GM23338 (cell line): ENCODE results near the gene SLC35B4. TPM values are rescaled to one million over a fixed set of nuclear protein-coding genes. Genes with fewer than 3 reads are reported as not detected.

Experiments used
- ATAC-seq: fragments of 200-7000 bp; cut with Tn5 transposase; 3 replicates; pipeline ENCODE4 v1.9.1; 2020
- DNase-seq: peaks from one replicate; pipeline ENCODE4 v3.0.0-alpha.2; 2015; ENCODE audit warnings: low spot score
- H2AFZ ChIP-seq: fragments of 200-600 bp; sonication (generic); 2 replicates; pipeline ENCODE4 v1.8.0; 2016; ENCODE audit warnings: antibody characterized with exemption, mild to moderate bottlenecking, moderate library complexity
- H3F3A ChIP-seq: fragments of 200-600 bp; sonication (generic); replicated peaks from 2 replicates; pipeline ENCODE4 v1.8.0; 2017; ENCODE audit warnings: antibody characterized with exemption, mixed run types, low read depth
- H3K27ac ChIP-seq: fragments of 200-600 bp; sonication (generic); 2 replicates; pipeline ENCODE4 v1.6.1; 2016; ENCODE audit warnings: low read depth
- H3K27me3 ChIP-seq: fragments of 200-600 bp; sonication (generic); 2 replicates; pipeline ENCODE4 v1.8.0; 2016; ENCODE audit warnings: mild to moderate bottlenecking, mixed run types, moderate library complexity; ENCODE audit not compliant: insufficient read depth
- H3K36me3 ChIP-seq: fragments of 200-600 bp; sonication (generic); 2 replicates; pipeline ENCODE4 v1.8.0; 2016; ENCODE audit warnings: mild to moderate bottlenecking; ENCODE audit not compliant: insufficient read depth
- H3K4me1 ChIP-seq: fragments of 200-600 bp; sonication (generic); 2 replicates; pipeline ENCODE4 v1.8.0; 2016; ENCODE audit warnings: mild to moderate bottlenecking, moderate library complexity; ENCODE audit not compliant: insufficient read depth
- H3K4me2 ChIP-seq: fragments of 200-600 bp; sonication (generic); 2 replicates; pipeline ENCODE4 v1.7.1; 2017; ENCODE audit warnings: mixed run types
- H3K4me3 ChIP-seq: fragments of 200-600 bp; sonication (generic); 2 replicates; pipeline ENCODE4 v1.6.1; 2016; ENCODE audit warnings: mixed run types
- H3K79me2 ChIP-seq: fragments of 200-600 bp; sonication (generic); replicated peaks from 2 replicates; pipeline ENCODE4 v1.8.0; 2017; ENCODE audit warnings: mild to moderate bottlenecking; ENCODE audit not compliant: insufficient read depth
- H3K9me2 ChIP-seq: fragments of 200-600 bp; sonication (generic); 2 replicates; pipeline ENCODE4 v1.8.0; 2017; ENCODE audit not compliant: insufficient read depth
- H4K20me1 ChIP-seq: fragments of 200-600 bp; sonication (generic); replicated peaks from 2 replicates; pipeline ENCODE4 v1.8.0; 2017; ENCODE audit warnings: mild to moderate bottlenecking; ENCODE audit not compliant: insufficient read depth
- H3K27ac Mint-ChIP-seq: 2 replicates; pipeline ENCODE4 v1.8.0; 2020; ENCODE audit warnings: inconsistent platforms, mild to moderate bottlenecking, moderate library complexity, mixed read lengths
- H3K27me3 Mint-ChIP-seq: 3 replicates; pipeline ENCODE4 v1.8.0; 2022; ENCODE audit warnings: low read depth, mild to moderate bottlenecking, moderate library complexity, mixed read lengths, inconsistent platforms; ENCODE audit not compliant: insufficient read depth, poor library complexity
- H3K36me3 Mint-ChIP-seq: 3 replicates; pipeline ENCODE4 v1.8.0; 2021; ENCODE audit warnings: low read depth, mild to moderate bottlenecking, inconsistent platforms, moderate library complexity, mixed read lengths
- H3K4me1 Mint-ChIP-seq: 3 replicates; pipeline ENCODE4 v1.8.0; 2020; ENCODE audit warnings: mild to moderate bottlenecking, inconsistent platforms, mixed read lengths
- H3K4me3 Mint-ChIP-seq: 3 replicates; pipeline ENCODE4 v1.8.0; 2021; ENCODE audit warnings: moderate library complexity, mild to moderate bottlenecking, inconsistent platforms, mixed read lengths
- H3K9me3 Mint-ChIP-seq: 3 replicates; pipeline ENCODE4 v1.8.0; 2020; ENCODE audit warnings: moderate library complexity, mild to moderate bottlenecking, inconsistent platforms, mixed read lengths
- CREB1 ChIP-seq: fragments of 250-450 bp; sonication (Bioruptor Pico); IDR thresholded peaks from 2 replicates; pipeline ENCODE4 v1.5.0; 2020; ENCODE audit warnings: low read depth, mild to moderate bottlenecking, moderate library complexity
- CTCF ChIP-seq, 2 experiments: fragments of 200-600 bp in 1 of 2; sonication (generic) in 1 of 2; conservative IDR thresholded peaks; 2 replicates each; pipeline versions ENCODE4 v1.5.1 to v1.6.1; 2016 to 2017; ENCODE audit warnings: antibody characterized with exemption in 2 of 2, low read depth in 2 of 2, mild to moderate bottlenecking in 2 of 2, moderate library complexity in 1 of 2
- ETS1 ChIP-seq: IDR thresholded peaks from 2 replicates; pipeline ENCODE4 v1.6.1; 2016; ENCODE audit warnings: antibody characterized with exemption
- EZH2 ChIP-seq: fragments of 200-600 bp; sonication (generic); IDR thresholded peaks from one replicate; pipeline ENCODE4 v1.8.0; 2017; ENCODE audit warnings: antibody characterized with exemption, mild to moderate bottlenecking, low read depth; ENCODE audit not compliant: unreplicated experiment
- EZH2phosphoT487 ChIP-seq: fragments of 200-600 bp; sonication (generic); IDR thresholded peaks from one replicate; pipeline ENCODE4 v1.8.1; 2018; ENCODE audit warnings: antibody characterized with exemption; ENCODE audit not compliant: unreplicated experiment
- JUNB ChIP-seq: IDR thresholded peaks from one replicate; pipeline ENCODE4 v1.6.1; 2016; ENCODE audit warnings: antibody characterized with exemption; ENCODE audit not compliant: unreplicated experiment
- NANOG ChIP-seq: IDR thresholded peaks from 2 replicates; pipeline ENCODE4 v1.6.1; 2016; ENCODE audit warnings: antibody characterized with exemption, borderline replicate concordance
- POLR2AphosphoS5 ChIP-seq: IDR thresholded peaks from 2 replicates; pipeline ENCODE4 v1.6.1; 2016; ENCODE audit warnings: antibody characterized with exemption, low read depth
- REST ChIP-seq: IDR thresholded peaks from one replicate; pipeline ENCODE4 v1.6.1; 2018; ENCODE audit warnings: antibody characterized with exemption; ENCODE audit not compliant: unreplicated experiment
- STAT1 ChIP-seq: IDR thresholded peaks from one replicate; pipeline ENCODE4 v1.6.1; 2016; ENCODE audit warnings: antibody characterized with exemption; ENCODE audit not compliant: unreplicated experiment
- ZNF114 ChIP-seq: fragments of 250-450 bp; sonication (Bioruptor Pico); IDR thresholded peaks from 2 replicates; pipeline ENCODE4 v1.5.0; 2020; ENCODE audit warnings: mild to moderate bottlenecking, moderate library complexity
- ZNF331 ChIP-seq: fragments of 250-450 bp; sonication (Bioruptor Pico); IDR thresholded peaks from 2 replicates; pipeline ENCODE4 v1.5.0; 2020; ENCODE audit warnings: low read depth, mild to moderate bottlenecking, moderate library complexity
- polyA plus RNA-seq: library from polyadenylated mRNA; unstranded; fragments of >200 nt; fragmentation: Nextera tagmentation; extraction: Ambion mirVana; gene quantifications from 2 replicates; pipeline ENCODE4 v1.2.1, GENCODE V29; 2016
- total RNA-seq: library from RNA; depleted of rRNA; stranded (reverse); fragments of >200 nt; shearing (Covaris generic); gene quantifications from 2 replicates; pipeline ENCODE4 v1.2.3, GENCODE V29; 2014

Gene SLC35B4
- total and polyA plus RNA-seq, 2 experiments from 2014 or later, result 22.6 to 29.7 TPM

GRCh38 chr7:134300988-134301387 lies 15.7 kb downstream of the SLC35B4 start:
- Mint-ChIP-seq H3K36me3 (peaks cover 47% of the 10 kb centered on the region), H3K4me1 (peaks cover 12% of the 10 kb centered on the region), H3K9me3 (no peaks in the 10 kb centered on the region), H3K27ac (no peak overlapping the region), H3K27me3 (no peaks in the 10 kb centered on the region), H3K4me3 (no peak overlapping the region)
- H3K4me2 ChIP-seq, result no peak overlapping the region
- H3K36me3 ChIP-seq, result peaks cover 19% of the 10 kb centered on the region; the same call in 1 of the 2 replicates
- H3K79me2 ChIP-seq, result no peaks in the 10 kb centered on the region
- peaks cover 12% of the 10 kb centered on the region for H3K4me1 ChIP-seq
- DNase-seq (no peak), ATAC-seq (no peak)
- no peaks in the 10 kb centered on the region; the same call in 1 of the 2 replicates for H4K20me1 ChIP-seq
- no peak overlapping the region for H3K27ac ChIP-seq
- no peaks in the 10 kb centered on the region for H3F3A ChIP-seq
- H3K9me2 ChIP-seq, result no peaks in the 10 kb centered on the region
- no peak overlapping the region for H3K4me3 ChIP-seq
- no peaks in the 10 kb centered on the region for H3K27me3 ChIP-seq
- H2AFZ ChIP-seq, result no peak overlapping the region
- TF ChIP-seq CTCF (conservative IDR thresholded peaks at IDR 0.05; ENCODE audit: low read depth in 2 of 2) (no peak), ZNF331 (CRISPR knock-in tag) (no peak), EZH2phosphoT487 (no peak), POLR2AphosphoS5 (no peak), REST (no peak), JUNB (no peak), EZH2 (no peak), ZNF114 (CRISPR knock-in tag) (no peak), STAT1 (no peak), CREB1 (CRISPR knock-in tag) (no peak)

GRCh38 chr7:134298902-134299683 lies 17.6 kb downstream of the SLC35B4 start:
- H3K79me2 ChIP-seq, result no peaks in the 10 kb centered on the region
- H3K27me3 ChIP-seq, result no peaks in the 10 kb centered on the region
- peaks cover 12% of the 10 kb centered on the region for H3K4me1 ChIP-seq
- Mint-ChIP-seq H3K4me1 (peaks cover 12% of the 10 kb centered on the region), H3K36me3 (peaks cover 52% of the 10 kb centered on the region), H3K27me3 (no peaks in the 10 kb centered on the region), H3K4me3 (no peak overlapping the region), H3K27ac (peak overlapping the region; percentile 76; the same call in 1 of the 2 replicates), H3K9me3 (no peaks in the 10 kb centered on the region)
- no peaks in the 10 kb centered on the region for H4K20me1 ChIP-seq
- no peak for DNase-seq
- ATAC-seq, result peak; percentile 41; the same call in 1 of the 3 replicates
- H3F3A ChIP-seq, result no peaks in the 10 kb centered on the region
- H2AFZ ChIP-seq, result no peak overlapping the region
- no peak overlapping the region for H3K4me3 ChIP-seq
- no peak overlapping the region for H3K27ac ChIP-seq
- H3K36me3 ChIP-seq, result peaks cover 23% of the 10 kb centered on the region; the same call in 1 of the 2 replicates
- H3K9me2 ChIP-seq, result no peaks in the 10 kb centered on the region
- TF ChIP-seq NANOG (no peak), JUNB (no peak), EZH2 (no peak), CTCF (conservative IDR thresholded peaks at IDR 0.05; ENCODE audit: low read depth in 2 of 2) (no peak), POLR2AphosphoS5 (no peak), ETS1 (no peak), ZNF331 (CRISPR knock-in tag) (no peak)
- H3K4me2 ChIP-seq, result no peak overlapping the region
